Lower leg skin (tissue), 3 donors: ENCODE results near the gene ZBTB49.
"Not testable (repeated sequence)": the region's sequence is repeated elsewhere in the genome, so short reads cannot be mapped to it uniquely, and the experiment has no call there.

Source experiments
- POLR2A ChIP-seq, 2 donors: fragments of 450-650 bp; IDR thresholded peaks; one replicate each; pipeline ENCODE4 v1.6.1; 2016 to 2017; ENCODE audit warnings: antibody characterized with exemption in 2 of 2, mild to moderate bottlenecking in 1 of 2, moderate library complexity in 1 of 2
- TF ChIP-seq, protein P1 (sequence below), 3 donors: fragments of 450-650 bp; IDR thresholded peaks; one replicate each; pipeline ENCODE4 v1.5.1; 2016; ENCODE audit warnings: antibody characterized with exemption in 3 of 3, mild to moderate bottlenecking in 3 of 3, moderate library complexity in 2 of 3

- TF ChIP-seq, protein P1, sequence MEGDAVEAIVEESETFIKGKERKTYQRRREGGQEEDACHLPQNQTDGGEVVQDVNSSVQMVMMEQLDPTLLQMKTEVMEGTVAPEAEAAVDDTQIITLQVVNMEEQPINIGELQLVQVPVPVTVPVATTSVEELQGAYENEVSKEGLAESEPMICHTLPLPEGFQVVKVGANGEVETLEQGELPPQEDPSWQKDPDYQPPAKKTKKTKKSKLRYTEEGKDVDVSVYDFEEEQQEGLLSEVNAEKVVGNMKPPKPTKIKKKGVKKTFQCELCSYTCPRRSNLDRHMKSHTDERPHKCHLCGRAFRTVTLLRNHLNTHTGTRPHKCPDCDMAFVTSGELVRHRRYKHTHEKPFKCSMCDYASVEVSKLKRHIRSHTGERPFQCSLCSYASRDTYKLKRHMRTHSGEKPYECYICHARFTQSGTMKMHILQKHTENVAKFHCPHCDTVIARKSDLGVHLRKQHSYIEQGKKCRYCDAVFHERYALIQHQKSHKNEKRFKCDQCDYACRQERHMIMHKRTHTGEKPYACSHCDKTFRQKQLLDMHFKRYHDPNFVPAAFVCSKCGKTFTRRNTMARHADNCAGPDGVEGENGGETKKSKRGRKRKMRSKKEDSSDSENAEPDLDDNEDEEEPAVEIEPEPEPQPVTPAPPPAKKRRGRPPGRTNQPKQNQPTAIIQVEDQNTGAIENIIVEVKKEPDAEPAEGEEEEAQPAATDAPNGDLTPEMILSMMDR (IDR thresholded peaks at IDR 0.05): not testable (repeated sequence)
- TF ChIP-seq POLR2A (IDR thresholded peaks at IDR 0.05): not testable (repeated sequence)
These were observed 32.3 kb upstream of the ZBTB49 start for GRCh38 chr4:4257705-4258104.
